HL-60 (cell line): ENCODE results near the gene PNCK.

Experiments
- DNase-seq, 2 experiments: peaks; one replicate each; pipeline ENCODE4 v3.0.0-alpha.2; 2010 to 2020; ENCODE audit warnings: low read depth in 1 of 2, low spot score in 1 of 2
- H3K27ac ChIP-seq: fragments of 250-450 bp; sonication (Bioruptor Pico); replicated peaks from 2 replicates; pipeline ENCODE4 v1.5.1; 2020; ENCODE audit warnings: mild to moderate bottlenecking, moderate library complexity
- H3K27me3 ChIP-seq: fragments of 250-450 bp; sonication (Bioruptor Pico); 2 replicates; pipeline ENCODE4 v1.5.1; 2021; ENCODE audit warnings: mild to moderate bottlenecking, moderate library complexity; ENCODE audit not compliant: insufficient read depth, poor library complexity, severe bottlenecking
- H3K4me3 ChIP-seq: replicated peaks from 2 replicates; pipeline ENCODE4 v1.5.1; 2011; ENCODE audit warnings: mild to moderate bottlenecking, control low read depth, low read length; ENCODE audit not compliant: insufficient read depth
- GABPA ChIP-seq: IDR thresholded peaks from 2 replicates; pipeline ENCODE4 v1.6.1; 2012; ENCODE audit warnings: low read depth
- POLR2AphosphoS5 ChIP-seq: IDR thresholded peaks from 2 replicates; pipeline ENCODE4 v1.6.1; 2012; ENCODE audit warnings: low read depth
- SPI1 ChIP-seq: IDR thresholded peaks from 2 replicates; pipeline ENCODE4 v1.6.1; 2012; ENCODE audit warnings: low read depth, mild to moderate bottlenecking, borderline replicate concordance
- TF ChIP-seq, protein P1 (sequence below): IDR thresholded peaks from one replicate; pipeline ENCODE4 v1.5.1; 2011; ENCODE audit warnings: low read length, control low read depth, inconsistent platforms; ENCODE audit not compliant: insufficient read depth
- TF ChIP-seq, protein P2 (sequence below): IDR thresholded peaks from 2 replicates; pipeline ENCODE4 v1.6.1; 2012; ENCODE audit warnings: low read depth; ENCODE audit not compliant: insufficient replicate concordance

Gene PNCK

DNA sequence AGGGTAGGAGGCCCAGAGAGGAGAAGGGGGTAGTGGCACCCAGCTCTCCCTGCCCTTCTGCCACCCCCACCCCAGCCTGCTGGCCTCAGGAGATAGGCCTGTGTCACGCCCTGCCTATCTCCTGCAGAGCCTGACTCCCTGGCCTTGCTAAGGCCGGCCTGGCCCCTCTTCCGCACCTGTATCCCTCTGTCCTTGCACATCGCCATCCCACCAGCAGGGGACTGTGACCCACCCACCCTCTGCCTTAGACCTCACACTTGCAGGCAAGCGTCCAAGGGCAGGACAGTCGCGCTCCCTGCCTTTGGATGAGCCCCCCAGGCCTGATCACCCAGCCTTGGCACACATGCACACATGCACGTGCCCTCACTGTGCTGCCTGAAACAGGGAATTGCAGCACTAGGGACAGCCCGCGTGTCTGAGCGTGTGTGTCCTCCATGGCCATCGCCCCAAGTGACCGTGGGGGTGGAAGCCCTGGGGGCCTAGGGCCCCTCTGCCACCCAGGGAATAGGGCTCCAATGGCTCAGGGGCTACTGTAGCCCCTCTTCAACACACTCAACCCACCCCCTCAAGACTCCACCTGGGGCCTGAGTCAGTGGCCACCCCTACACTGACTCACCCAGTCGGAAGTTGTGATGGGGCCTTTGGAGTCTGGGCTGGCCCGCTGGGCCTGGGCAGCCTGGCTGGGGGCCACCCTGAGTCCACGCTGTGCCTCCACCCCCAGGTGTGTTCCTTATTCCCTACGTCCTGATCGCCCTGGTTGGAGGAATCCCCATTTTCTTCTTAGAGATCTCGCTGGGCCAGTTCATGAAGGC, 16.2 kb upstream of the PNCK start:
- Histone ChIP-seq H3K4me3 (no peak overlapping the region), H3K27me3 (no peaks in the 10 kb centered on the region), H3K27ac (no peak overlapping the region)
- TF ChIP-seq, protein P1, sequence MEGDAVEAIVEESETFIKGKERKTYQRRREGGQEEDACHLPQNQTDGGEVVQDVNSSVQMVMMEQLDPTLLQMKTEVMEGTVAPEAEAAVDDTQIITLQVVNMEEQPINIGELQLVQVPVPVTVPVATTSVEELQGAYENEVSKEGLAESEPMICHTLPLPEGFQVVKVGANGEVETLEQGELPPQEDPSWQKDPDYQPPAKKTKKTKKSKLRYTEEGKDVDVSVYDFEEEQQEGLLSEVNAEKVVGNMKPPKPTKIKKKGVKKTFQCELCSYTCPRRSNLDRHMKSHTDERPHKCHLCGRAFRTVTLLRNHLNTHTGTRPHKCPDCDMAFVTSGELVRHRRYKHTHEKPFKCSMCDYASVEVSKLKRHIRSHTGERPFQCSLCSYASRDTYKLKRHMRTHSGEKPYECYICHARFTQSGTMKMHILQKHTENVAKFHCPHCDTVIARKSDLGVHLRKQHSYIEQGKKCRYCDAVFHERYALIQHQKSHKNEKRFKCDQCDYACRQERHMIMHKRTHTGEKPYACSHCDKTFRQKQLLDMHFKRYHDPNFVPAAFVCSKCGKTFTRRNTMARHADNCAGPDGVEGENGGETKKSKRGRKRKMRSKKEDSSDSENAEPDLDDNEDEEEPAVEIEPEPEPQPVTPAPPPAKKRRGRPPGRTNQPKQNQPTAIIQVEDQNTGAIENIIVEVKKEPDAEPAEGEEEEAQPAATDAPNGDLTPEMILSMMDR = no peak
- TF ChIP-seq, protein P2, sequence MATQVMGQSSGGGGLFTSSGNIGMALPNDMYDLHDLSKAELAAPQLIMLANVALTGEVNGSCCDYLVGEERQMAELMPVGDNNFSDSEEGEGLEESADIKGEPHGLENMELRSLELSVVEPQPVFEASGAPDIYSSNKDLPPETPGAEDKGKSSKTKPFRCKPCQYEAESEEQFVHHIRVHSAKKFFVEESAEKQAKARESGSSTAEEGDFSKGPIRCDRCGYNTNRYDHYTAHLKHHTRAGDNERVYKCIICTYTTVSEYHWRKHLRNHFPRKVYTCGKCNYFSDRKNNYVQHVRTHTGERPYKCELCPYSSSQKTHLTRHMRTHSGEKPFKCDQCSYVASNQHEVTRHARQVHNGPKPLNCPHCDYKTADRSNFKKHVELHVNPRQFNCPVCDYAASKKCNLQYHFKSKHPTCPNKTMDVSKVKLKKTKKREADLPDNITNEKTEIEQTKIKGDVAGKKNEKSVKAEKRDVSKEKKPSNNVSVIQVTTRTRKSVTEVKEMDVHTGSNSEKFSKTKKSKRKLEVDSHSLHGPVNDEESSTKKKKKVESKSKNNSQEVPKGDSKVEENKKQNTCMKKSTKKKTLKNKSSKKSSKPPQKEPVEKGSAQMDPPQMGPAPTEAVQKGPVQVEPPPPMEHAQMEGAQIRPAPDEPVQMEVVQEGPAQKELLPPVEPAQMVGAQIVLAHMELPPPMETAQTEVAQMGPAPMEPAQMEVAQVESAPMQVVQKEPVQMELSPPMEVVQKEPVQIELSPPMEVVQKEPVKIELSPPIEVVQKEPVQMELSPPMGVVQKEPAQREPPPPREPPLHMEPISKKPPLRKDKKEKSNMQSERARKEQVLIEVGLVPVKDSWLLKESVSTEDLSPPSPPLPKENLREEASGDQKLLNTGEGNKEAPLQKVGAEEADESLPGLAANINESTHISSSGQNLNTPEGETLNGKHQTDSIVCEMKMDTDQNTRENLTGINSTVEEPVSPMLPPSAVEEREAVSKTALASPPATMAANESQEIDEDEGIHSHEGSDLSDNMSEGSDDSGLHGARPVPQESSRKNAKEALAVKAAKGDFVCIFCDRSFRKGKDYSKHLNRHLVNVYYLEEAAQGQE = no peak
- no peak for TF ChIP-seq POLR2AphosphoS5
- TF ChIP-seq GABPA = no peak
- DNase-seq = no peak

DNA sequence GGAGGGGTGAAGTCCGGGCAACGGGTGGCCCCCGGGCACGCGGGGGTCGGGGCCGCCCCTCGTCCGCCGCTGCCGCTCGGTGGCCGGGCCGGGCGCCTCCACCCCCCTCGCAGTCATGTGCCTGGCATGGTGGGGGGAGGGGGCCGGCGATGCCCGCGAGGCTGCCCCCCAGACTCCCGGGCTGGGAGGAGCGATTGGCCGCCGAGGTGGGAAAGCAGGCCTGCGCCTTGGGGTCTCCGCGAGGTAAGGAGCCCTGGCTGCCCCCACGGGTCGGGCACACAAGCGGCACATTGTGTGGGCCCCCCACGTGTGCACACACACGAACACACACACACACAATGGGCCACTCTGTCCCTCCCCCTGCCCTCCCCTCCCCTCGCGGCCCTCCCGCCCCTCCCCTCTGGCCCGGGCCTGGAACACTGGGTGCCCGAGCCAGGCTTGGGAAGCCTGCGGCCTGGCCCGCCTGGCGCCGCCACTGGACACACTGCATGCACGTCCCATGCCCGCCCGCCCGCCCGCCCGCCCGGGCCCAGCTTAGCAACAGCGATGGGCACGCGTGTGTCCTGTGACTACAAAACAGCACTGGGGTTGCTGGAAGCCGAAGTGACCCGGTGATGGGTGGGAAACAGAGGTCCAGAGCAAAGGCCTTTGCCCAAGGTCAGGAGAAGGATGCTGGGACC, 15.4 kb upstream of the PNCK start:
- no peaks in the 10 kb centered on the region for H3K27me3 ChIP-seq
- TF ChIP-seq, protein P1 = no peak
- no peak for TF ChIP-seq POLR2AphosphoS5
- H3K4me3 ChIP-seq = no peak overlapping the region
- H3K27ac ChIP-seq = no peak overlapping the region
- no peak for DNase-seq

DNA sequence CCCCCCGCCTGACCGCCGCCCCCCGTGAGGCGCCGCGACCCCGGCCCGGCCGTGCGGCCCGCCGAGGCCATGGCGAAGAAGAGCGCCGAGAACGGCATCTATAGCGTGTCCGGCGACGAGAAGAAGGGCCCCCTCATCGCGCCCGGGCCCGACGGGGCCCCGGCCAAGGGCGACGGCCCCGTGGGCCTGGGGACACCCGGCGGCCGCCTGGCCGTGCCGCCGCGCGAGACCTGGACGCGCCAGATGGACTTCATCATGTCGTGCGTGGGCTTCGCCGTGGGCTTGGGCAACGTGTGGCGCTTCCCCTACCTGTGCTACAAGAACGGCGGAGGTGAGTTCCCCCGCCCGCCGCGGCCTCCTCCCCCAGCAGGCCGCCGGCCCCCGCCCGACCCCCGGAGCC, 14.9 kb upstream of the PNCK start:
- H3K27ac ChIP-seq = no peak overlapping the region
- no peaks in the 10 kb centered on the region for H3K27me3 ChIP-seq
- H3K4me3 ChIP-seq = no peak overlapping the region
- TF ChIP-seq GABPA (no peak), POLR2AphosphoS5 (no peak), SPI1 (no peak)
- TF ChIP-seq, protein P1 = no peak
- TF ChIP-seq, protein P2 = no peak
- DNase-seq = no peak
